Hematopoietic multipotent progenitor cell treated with erythropoietin and hydrocortisone succinate and interleukin-3 and kit ligand, for 6 days (in vitro differentiated cells): ENCODE measurements around the gene PLXNA4.

Source experiments
- DNase-seq: peaks from one replicate; pipeline ENCODE4 v3.0.0-alpha.2; 2015

Gene PLXNA4

DNA sequence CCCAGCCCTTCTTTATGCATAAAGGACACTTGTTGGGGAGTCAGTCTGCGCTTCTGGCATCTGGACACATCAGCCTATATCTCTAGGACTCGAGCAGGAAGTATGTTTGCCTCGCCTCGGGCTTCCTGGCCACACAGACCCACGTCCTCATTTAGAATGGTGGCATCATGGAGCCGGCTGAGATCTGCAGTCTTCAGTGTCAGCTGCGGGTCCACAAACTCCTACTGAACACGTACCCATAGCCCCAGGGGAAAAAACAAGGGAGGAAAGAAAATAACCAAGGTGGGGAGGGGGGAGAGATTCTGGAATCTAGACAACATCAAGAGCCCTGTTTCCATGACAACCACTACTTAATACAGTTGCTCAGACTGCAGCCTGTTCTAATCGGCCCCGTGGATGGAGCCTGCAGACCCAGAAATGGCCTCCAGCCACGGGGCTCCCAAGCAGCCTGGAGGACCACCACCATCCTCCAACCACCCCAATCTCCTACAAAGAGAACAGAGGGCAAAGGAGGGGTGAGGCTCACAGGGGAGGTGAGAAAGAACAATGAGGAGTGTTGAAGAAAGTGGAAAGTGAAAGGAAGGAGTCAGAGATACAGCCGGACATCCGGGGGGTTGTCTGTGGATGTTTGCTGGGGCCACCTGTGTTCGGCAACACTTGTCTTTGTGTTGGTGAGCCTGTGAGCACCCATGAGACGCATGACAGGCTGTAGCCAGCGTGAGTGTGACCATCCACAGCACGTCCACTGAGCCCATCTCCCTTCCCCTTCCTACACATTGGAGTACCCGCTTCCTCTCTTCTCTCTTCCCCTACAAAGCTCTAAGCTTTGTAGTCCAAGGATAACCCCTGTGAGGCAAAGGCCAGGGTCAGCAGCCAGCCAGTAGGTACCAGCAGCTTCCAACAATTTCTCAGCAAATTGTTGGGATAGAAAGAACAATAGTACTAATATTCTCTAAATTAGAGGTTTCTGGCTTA is 141.0 kb downstream of the PLXNA4 start:
- no peak for DNase-seq

DNA sequence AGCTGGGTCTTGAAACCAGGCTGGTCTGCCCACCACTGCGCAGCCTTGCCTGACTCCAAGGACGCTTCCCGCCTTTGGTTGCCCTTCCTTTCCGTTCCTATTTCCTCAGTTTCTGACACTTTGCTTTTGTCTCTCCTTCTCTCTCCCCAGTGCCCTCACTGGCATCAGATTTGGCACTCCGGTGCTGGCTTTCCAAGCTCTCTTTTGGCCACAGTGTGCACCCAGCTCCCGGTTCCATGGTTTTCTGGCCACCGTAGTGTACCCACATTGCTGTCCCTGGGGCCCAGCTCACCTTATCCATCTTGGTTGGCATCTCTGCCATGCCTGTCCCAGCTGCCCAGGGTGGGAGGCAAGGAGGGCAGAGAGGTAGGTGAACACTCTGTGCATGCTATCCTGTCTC is 142.2 kb downstream of the PLXNA4 start:
- no peak for DNase-seq

DNA sequence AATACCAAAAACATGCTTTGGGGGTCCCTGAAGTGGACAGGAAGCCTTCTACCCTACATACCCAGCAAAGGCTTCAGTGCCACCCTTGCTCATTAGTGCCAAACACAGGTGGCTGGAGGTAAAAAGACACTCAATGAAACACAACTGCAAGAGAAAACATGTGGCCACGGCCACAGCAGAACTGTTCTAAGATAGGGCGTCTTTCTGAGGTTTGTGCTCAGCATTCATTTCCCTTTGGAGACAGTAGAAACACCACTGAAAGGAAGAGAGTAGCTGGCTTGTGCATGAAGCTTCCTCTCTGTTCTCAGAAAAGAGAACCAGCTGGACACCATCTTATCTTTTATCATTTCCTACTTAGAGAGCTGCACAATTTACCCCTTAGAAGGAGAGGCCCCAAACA is 143.0 kb downstream of the PLXNA4 start:
- DNase-seq = peak; percentile 68

DNA sequence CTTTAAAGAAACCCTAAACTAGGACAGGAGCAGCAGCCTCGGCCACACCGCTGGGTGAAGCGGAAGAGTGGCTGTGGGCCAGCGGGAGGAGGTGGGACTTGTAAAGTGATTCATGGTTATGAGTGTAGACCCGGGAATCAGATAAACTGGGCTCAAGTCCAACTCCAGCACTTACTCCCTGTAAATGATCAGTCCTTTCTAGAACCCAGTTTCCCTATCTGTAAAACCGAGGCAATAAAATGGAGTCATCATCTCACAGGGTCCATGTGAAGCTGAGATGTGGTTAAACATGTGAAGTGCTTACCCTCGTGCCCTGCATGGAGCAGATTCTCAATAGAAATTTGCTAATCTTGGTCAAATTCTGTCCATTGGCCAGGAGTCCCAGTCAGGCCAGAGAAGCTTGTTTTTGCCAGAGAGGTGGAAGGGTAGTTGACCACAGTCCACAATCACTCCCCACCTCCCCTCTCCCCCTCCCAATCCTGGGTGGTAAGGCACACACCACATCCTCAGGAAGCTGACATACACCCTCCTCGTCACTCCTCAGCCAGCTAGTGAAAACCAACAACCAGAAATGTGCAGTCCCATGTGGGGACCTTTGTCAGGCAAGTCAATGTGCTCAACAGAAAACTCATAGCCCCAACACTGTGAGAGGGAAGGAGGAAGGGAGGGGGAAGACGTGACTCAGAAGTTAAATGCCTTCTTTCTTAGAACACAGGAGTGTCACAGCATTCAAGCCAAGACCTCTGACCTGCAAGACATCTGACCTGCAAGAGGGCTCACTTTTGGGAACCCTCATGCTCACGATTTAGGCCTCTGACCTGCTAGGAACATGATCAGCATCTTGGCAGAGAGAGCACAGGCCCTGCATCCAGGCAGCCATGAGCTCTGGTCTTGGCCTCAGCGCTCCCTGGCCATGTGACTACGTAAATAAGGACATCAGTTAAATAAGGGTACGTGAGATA is 145.1 kb downstream of the PLXNA4 start:
- DNase-seq = peak; percentile 73

DNA sequence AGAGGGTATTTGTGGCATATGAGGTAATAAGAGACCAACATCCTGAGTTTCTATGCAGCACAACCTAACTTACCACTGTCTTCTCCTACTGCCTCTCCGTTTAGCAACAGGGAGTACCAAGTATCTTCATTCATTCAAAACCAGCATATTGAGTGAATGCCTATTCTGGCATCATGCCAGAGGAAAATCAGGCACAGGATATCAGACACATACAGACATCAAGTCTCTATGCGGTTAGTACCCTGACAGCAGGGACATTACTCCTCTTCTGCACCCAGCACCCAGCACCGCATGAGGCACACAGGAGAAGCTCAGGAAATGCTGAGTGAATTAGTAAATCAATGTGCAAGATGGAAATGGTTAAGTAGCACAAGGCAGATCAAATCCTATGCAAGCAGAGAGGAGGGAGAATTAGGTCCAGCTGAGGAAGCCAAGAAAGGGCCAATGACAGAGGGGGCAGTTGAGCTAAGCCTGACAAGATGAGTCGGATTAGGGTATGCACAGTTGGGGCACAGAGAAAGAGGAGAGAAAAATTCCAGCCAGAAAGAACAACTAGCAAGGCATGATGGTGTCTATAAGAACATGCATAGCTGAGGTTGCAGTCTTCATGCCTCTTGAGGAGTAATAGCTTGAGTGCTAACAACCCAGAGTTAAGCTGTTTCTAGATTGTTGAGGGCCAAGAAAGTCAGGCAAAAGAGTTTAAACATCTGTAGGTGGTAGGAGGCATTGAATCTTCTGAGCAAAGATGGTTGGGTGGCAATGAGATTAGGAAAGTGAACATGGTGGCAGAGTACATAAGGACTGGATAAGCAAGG is 146.0 kb downstream of the PLXNA4 start:
- DNase-seq = peak; percentile 40

DNA sequence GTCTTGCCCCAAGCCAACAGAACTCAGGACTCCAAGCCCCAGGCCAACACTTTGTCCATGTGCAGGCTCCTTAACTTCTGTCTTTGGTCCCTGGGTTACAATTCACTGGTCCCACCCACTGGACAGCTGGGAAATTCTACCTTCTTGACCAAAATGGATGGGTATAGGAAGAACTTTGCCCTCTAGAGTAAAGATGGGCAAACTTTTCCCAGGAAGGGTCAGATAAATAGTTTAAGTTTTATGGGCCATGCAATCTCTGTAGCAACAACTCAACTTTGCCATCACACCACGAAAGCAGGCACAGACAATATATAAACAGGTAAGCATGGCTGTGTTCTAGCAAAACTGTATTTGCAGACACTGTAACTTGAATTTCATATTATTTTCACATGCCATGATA is 147.1 kb downstream of the PLXNA4 start:
- DNase-seq = no peak

DNA sequence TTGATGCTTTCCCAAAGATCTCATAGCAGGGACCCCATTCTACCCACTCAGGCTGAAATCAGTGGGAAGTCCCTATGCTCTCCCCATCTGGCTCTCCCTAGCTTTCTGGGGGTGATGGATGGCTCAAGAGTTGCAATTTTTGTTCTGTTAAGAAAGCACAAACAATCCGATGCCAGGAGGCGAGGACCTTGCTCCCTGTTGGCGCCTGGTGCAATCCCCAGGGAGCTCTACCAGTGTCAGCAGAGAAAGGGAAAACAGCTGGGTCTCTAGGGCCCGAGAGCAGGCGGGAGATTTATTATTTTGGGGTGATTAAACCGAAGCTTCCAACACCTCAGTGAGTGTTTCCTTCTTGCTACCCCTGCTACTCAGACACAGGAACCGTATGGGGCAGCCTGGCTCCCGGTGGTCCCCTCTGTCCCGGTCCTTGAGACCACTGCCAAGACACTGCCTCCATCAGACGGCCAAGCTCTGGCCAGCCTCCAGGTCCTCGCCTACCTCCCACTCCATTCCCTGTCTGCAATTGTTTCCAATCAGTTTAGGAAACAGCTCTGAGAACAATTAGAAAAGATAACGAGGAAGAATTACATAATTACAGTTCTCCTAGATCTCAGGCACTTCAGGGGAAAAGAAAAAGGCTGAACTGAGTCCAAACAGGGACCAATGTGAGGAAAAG is 147.9 kb downstream of the PLXNA4 start:
- no peak for DNase-seq

DNA sequence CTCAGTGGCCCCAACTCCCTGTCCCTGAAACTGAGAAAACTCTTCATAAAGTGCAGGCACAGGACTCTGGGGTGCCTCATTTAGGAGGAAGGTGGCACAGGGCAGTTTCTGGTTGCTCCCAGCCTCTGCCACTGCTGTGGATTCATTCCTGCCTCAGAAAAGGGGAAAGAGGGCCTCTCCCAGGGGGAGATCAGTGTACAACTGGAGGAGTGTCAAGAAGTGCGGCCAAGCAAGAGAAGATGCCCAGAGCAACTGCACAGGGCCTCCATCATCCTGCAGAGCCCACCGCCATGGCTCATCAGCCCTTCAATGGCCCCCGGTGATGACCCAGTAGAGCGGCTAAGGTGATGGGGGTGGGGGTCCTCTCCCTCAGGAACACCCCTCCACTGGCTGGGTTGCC is 150.3 kb downstream of the PLXNA4 start:
- no peak for DNase-seq

DNA sequence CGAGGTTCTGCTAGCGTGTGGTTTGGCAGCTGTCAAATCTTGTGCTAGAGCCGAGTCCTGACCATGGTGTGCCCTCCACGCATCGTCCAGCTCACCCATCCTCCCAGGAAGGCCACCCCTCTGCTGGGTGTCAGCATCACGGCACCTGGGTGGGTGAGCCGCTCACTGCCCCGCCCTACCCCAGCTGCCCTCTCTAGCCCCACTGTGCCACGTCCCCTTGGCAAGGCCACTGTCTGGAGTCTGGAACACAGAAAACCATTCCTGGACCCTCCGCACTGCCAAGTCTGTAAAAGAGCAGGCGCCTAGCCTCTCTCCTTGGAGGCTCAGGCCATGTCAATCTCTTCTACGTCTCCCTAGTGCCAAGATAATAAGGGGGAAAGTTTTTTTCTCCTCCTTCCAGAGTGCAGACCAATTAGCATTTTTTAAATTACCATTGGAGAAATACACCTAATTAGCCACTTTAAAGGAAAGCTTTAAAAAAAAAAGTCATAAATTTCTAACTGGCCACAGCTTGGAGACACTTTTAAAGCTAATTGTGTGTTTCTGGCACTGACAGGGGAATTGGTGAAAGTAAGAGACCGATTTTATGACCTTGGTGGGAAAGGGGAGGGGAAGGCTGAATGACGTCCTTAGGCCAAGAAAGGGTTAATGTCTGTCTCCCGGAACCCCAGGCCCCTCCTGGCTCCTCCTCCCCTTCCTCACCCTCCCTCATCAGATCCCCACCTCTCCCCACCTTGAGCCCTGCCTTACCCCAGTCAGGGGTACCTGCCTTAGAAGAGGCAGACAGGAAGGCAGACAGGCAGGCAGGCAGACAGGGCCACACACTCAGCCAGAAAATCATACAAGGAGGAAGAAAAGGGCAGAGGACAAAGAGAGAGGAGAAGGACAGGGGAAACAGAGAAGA is 151.2 kb downstream of the PLXNA4 start:
- DNase-seq = no peak

DNA sequence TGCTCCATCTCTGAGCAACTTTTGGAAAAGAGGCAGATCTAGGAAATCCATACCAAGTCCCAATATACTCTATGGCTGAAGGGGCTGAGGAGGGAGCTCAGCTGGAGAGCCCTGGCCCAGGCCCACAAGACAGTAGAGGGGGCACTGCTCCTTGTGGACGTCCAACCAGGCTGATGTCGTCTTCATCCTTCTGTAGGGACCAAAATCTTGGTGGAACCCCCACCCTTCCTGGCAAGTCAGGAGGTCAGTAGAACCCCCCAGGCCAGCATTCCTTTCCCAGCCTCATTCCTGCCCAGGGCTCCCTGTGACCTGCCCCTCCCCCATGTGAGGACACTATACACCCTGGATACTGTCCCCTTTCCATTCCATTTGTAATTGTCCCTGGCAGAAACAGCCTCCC is 152.0 kb downstream of the PLXNA4 start:
- DNase-seq = no peak

DNA sequence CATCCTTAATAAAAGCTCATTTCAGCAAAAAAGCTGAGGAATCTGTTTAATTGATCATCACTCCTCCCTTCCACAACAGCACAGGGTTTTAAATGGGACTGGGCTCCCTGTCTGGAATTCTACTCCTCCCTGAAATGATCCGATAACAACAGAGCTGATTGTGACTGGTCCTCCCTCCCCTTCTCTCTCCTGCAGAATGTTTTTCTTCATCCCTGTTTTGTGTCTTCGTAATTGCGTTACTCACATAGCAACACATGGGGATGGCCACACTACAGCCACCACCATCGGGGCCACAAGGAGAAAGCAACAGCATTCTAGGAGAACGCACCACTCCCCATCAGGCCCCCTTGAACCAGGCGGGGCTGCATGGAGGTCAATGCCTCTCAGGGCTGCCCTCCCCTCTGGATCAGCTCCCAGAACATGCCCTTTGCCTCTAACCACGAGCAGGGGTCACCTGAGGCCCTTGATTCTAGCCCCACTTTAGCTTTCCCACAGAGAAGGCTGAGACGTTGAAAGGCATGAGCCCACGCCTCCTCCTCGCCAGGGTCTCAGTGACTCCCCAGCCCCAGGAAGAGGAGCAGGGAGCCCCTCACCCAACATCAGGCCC is 152.6 kb downstream of the PLXNA4 start:
- no peak for DNase-seq

DNA sequence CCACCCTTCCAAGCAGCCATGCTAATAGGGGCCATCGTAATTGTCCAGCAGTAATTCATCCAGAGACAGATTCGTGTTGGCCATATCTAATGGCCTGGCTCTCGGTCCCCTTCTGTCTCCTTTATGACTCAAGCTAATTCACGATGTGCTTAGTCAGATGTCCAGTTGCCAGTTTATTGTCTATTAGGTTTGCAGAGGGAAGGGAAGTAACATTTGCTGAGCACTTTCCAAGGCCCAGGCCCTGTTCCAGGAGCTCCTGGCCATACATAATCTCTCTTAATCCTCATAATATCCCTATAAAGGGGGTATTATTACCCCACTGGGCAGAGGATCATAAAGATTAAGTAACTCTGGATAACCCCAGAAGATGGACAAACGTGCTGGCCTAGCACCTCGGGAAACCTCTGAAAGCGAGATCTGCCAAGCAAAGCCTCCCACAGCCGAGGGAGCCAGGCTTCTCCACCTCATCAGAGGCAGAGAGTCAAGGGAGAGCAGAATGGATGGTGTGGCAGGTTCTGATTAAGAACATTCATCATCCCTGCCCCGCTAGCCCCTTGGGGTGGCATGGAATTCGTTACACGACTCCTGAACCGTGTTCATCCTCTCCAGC is 153.7 kb downstream of the PLXNA4 start:
- no peak for DNase-seq

DNA sequence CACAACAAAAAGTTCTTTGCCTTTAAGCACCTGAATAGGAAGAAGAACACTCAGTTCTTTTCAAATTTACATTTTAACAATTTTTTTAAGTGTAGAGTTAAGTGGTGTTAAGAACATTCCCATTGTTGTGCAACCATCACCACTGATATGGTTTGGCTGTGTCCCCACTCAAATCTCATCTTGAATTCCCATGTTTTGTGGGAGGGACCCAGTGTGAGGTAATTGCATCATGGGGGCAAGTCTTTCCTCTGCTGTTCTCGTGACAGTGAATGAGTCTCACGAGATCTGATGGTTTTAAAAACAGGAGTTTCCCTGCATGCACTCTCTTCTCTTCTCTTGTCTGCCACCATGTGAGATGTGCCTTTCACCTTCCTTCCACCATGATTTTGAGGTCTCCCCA is 155.7 kb downstream of the PLXNA4 start:
- DNase-seq = no peak

DNA sequence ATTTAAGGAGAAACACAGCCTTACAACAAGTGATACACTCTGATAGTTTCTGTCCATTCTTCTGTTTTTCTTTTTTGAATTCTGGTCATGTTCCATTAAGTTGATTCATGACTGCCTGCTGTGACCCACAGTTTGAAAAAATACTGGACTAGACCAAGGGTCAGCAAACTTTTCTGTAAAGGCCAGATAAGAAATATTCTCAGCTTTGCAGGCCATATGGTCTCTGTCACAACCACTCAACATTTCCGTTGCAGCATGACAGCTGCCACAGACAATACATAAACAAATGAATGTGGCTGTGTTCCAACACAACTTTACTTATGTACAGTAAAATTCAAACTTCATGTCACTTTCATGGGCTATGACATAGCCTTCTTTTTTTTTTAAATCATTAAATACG is 156.7 kb downstream of the PLXNA4 start:
- peak; percentile 24 for DNase-seq

DNA sequence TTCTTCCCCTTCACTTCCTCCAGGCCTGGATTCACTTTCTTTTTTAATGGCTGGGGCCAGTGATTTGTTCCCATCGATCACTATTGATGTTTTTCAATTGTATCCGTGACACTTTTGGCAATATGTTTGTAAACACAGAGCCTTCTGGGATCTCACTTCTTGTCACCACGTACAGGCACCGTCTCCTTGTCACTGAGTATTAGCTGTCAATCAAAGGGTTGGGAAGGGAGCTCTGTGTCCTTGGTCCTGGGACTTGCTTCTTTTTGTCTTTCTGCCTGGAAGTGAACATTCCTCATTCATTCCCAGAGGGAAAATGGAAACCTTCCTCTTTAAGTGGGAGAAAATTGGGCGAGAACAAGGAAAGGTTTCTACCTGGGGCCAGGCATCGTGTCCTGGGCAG is 157.4 kb downstream of the PLXNA4 start:
- DNase-seq = no peak

DNA sequence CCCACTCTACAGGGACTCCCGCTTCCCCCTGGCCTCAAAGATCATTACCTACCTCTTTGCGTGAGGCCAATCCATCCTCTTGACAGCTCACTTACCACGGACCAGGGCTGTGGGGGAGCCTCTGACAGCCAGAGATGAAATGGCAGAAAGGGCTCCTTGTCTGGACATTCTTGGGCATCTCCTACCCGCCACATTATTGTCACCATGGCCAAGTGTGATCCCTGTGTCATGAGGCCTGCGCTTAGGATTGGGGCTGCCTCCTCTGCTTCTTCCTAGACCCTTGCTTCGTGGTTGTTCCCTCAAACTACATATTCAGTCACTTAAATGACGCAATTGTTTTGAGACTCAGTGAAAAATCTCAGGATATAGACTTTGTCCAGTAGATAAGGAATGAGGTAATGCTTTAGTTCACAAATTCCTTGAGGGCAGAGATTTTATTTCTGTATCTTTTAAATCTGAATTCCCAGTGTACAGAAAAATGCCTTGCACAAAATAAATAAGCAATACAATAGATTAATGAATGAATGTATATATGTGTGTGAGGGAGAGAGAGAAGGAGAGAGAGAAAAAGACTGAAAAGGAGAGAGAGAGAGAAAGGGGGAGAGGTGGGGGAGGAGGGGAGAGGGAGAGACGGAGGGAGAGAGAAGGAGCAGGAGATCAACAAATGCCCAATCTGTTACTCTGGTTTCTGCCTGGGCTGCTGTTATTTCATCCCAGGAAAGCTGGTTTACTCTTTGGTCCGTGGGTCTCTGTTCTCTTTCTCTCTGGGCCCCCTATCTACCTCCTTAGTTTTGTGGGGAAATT is 159.0 kb downstream of the PLXNA4 start:
- DNase-seq = no peak

DNA sequence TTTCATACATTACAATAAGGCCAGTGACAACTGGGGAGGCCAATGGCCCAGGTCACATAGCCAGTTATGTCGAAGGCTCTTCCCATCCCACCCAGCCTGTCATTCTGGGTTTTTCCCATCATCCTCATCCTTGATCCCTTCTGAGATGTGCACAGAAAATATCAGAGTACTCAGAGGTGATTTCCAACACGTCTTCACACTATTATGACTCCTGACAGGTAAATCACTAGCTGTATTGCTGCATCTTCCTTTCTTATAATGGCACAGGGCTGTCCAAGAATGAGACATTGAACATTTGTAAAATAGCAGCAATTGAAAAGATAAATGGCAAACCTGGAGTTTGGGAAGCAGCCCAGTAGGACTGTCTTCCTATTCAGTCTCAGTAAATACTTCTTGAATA is 159.9 kb downstream of the PLXNA4 start:
- DNase-seq = no peak

DNA sequence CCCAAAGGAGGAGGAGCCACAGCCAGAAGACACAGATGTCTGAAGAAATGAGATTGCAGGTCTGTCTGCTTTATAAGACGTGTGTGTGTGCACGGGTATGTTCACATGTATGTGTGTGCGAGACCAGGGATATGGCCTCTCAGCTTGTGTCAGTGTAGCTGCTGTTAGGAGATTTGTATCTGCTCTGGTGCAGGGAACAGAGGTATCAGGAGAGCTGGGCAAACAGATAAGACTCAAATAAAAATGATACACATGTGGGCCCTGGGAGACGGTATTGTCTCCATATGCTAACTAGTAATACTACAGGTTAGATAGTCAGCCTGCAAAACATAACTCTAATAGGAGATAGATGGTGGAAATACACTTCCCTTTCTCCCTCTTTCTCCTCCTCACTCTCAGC is 161.0 kb downstream of the PLXNA4 start:
- no peak for DNase-seq

DNA sequence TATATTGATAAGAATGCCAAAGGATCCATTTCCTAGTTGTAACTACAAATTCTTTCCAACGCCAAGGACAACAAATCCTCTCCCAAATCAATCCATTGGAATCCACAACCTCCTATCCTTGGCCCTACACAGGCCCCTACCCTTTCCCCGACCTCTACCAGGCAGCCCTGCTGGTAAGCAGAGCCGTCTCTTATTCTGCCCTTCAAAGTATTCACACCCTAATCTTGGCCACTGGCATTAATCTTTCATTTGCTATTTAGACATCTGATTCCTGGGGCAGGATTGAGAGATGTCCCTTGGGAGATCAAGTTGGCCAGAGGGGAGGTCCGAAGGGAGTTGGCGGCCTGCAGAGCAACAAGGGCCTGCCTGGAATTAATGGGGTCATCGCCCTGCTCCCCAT is 161.4 kb downstream of the PLXNA4 start:
- no peak for DNase-seq
